Fibroblast of lung (primary cell): ENCODE data around the gene PATJ. TPM values are rescaled to one million over a fixed set of nuclear protein-coding genes. Genes with fewer than 3 reads are reported as not detected.

ENCODE experiments used
- DNase-seq, 2 donors: peaks; one replicate each; pipeline versions ENCODE4 v3.0.0 to v3.0.0-alpha.2; 2010; ENCODE audit warnings: low read depth in 2 of 2
- H2AFZ ChIP-seq: 2 replicates; pipeline ENCODE4 v1.5.1; 2012; ENCODE audit warnings: low read length, control low read depth, inconsistent platforms
- H3K27ac ChIP-seq: 2 replicates; pipeline ENCODE4 v1.5.1; 2011; ENCODE audit warnings: low read length, control low read depth; ENCODE audit not compliant: insufficient read depth
- H3K27me3 ChIP-seq: 2 replicates; pipeline ENCODE4 v1.5.1; 2011; ENCODE audit warnings: mild to moderate bottlenecking, low read length; ENCODE audit not compliant: control insufficient read depth, insufficient read depth
- H3K36me3 ChIP-seq: 2 replicates; pipeline ENCODE4 v1.5.1; 2011; ENCODE audit warnings: low read length; ENCODE audit not compliant: control insufficient read depth, insufficient read depth
- H3K4me1 ChIP-seq: 2 replicates; pipeline ENCODE4 v1.5.1; 2011; ENCODE audit warnings: low read length; ENCODE audit not compliant: control insufficient read depth, insufficient read depth; ENCODE audit errors: extremely low read depth
- H3K4me2 ChIP-seq: 2 replicates; pipeline ENCODE4 v1.5.1; 2011; ENCODE audit warnings: low read length, control low read depth; ENCODE audit not compliant: insufficient read depth; ENCODE audit errors: extremely low read depth
- H3K4me3 ChIP-seq, 4 experiments: fragments of 200-600 bp in 1 of 4; sonication (generic) in 1 of 4; replicated peaks in 1 of 4; 2 replicates each; pipeline ENCODE4 v1.5.1; 2011 to 2016; ENCODE audit warnings: low read length in 4 of 4, low read depth in 3 of 4, mild to moderate bottlenecking in 3 of 4, control low read depth in 2 of 4, inconsistent platforms in 1 of 4, mixed read lengths in 1 of 4; ENCODE audit not compliant: insufficient read depth in 1 of 4; ENCODE audit errors: control extremely low read depth in 1 of 4
- H3K79me2 ChIP-seq: 2 replicates; pipeline ENCODE4 v1.5.1; 2012; ENCODE audit warnings: mild to moderate bottlenecking, low read length, inconsistent platforms; ENCODE audit not compliant: control insufficient read depth, insufficient read depth
- H3K9ac ChIP-seq: 2 replicates; pipeline ENCODE4 v1.5.1; 2011; ENCODE audit warnings: mild to moderate bottlenecking, low read length, control low read depth; ENCODE audit not compliant: insufficient read depth
- H3K9me3 ChIP-seq: 2 replicates; pipeline ENCODE4 v1.5.1; 2012; ENCODE audit warnings: low read depth, low read length; ENCODE audit not compliant: control insufficient read depth, insufficient read depth
- H4K20me1 ChIP-seq: 2 replicates; pipeline ENCODE4 v1.5.1; 2011; ENCODE audit warnings: low read length; ENCODE audit not compliant: control insufficient read depth, insufficient read depth; ENCODE audit errors: extremely low read depth
- CTCF ChIP-seq, 2 donors: IDR thresholded peaks in 1 of 2; conservative IDR thresholded peaks in 1 of 2; 1 replicate in 1 of 2; 2 replicates in 1 of 2; pipeline ENCODE4 v1.5.1; 2011 to 2012; ENCODE audit warnings: low read length in 2 of 2, control low read depth in 1 of 2, inconsistent platforms in 1 of 2, low read depth in 1 of 2, mild to moderate bottlenecking in 1 of 2
- EZH2 ChIP-seq: IDR thresholded peaks from 2 replicates; pipeline ENCODE4 v1.5.1; 2012; ENCODE audit warnings: low read length, control low read depth, mild to moderate bottlenecking; ENCODE audit errors: missing control alignments
- polyA minus RNA-seq: library from RNA; depleted of rRNA, polyadenylated mRNA; stranded (reverse); fragments of >200 nt; gene quantifications from 2 replicates; pipeline ENCODE4 v1.2.3, GENCODE V29; 2011; ENCODE audit warnings: low replicate concordance
- polyA plus RNA-seq, 2 donors: library from polyadenylated mRNA; depleted of rRNA in 1 of 2; stranded (reverse) in 1 of 2; unstranded in 1 of 2; fragments of >200 nt; gene quantifications; 2 replicates each; pipeline ENCODE4 v1.2.1, GENCODE V29; 2011 to 2012; ENCODE audit warnings: missing spikeins in 1 of 2
- total RNA-seq: library from RNA; depleted of rRNA; stranded (reverse); fragments of >200 nt; gene quantifications from 2 replicates; pipeline ENCODE4 v1.2.1, GENCODE V29; 2014

Gene PATJ
- total RNA-seq = 9.2 and 12.4 TPM in 2 replicates
- polyA plus RNA-seq = 2.5 and 2.9 TPM in 2 replicates
- 2.3 and 2.5 TPM in 2 replicates for polyA plus RNA-seq (2012)
- polyA minus RNA-seq = 0.41 and 0.59 TPM in 2 replicates

GRCh38 chr1:61741711-61742619 is at the start of gene PATJ:
TSS of gene PATJ (plus strand) at chr1:61742480. CDS start at chr1:61762893, 20,413 bp downstream.
- Histone ChIP-seq H3K9me3 (no peaks in the 10 kb centered on the region), H3K79me2 (no peaks in the 10 kb centered on the region), H3K27ac (peak within 1 kb of the TSS; percentile 56), H2AFZ (peak within 1 kb of the TSS; percentile 79), H4K20me1 (no peaks in the 10 kb centered on the region), H3K4me3 (peak within 1 kb of the TSS; percentile 54 to 76 (median 67)), H3K9ac (peak within 1 kb of the TSS; percentile 74), H3K27me3 (no peaks in the 10 kb centered on the region), H3K4me2 (peak within 1 kb of the TSS; percentile 84), H3K36me3 (no peaks in the 10 kb centered on the region), H3K4me1 (no peaks in the 10 kb centered on the region)
- TF ChIP-seq EZH2 (no peak), CTCF (conservative IDR thresholded peaks at IDR 0.05 in 1 of 2, IDR thresholded peaks at IDR 0.05 in 1 of 2; ENCODE audit: low read depth in 1 of 2, low read length in 2 of 2) (no peak)
- peak in 1 of 2 donors; percentile 18 for DNase-seq

GRCh38 chr1:61699911-61700851 is 42.1 kb upstream of the PATJ start:
- DNase-seq = peak in 1 of 2 donors; percentile 6
- Histone ChIP-seq H3K36me3 (peaks cover 3% of the 10 kb centered on the region), H3K4me1 (no peaks in the 10 kb centered on the region), H3K27me3 (no peaks in the 10 kb centered on the region), H2AFZ (no peak overlapping the region), H3K9me3 (no peaks in the 10 kb centered on the region), H3K27ac (no peak overlapping the region), H3K79me2 (no peaks in the 10 kb centered on the region), H3K4me3 (no peak overlapping the region), H3K9ac (no peak overlapping the region), H3K4me2 (no peak overlapping the region), H4K20me1 (no peaks in the 10 kb centered on the region)
- TF ChIP-seq CTCF (conservative IDR thresholded peaks at IDR 0.05 in 1 of 2, IDR thresholded peaks at IDR 0.05 in 1 of 2; ENCODE audit: low read depth in 1 of 2, low read length in 2 of 2) = no peak
